DMS114 treated with DMSO at 0.1 percent for 48 hours (cell line): Measurements from ENCODE around the gene RPL13.

Source experiments
- DNase-seq: peaks from one replicate; lab custom pipeline; 2025; ENCODE audit not compliant: unreplicated experiment; lab: John Stamatoyannopoulos, UW

The RPL13 gene

GRCh38 chr16:89595330-89596060, 35.0 kb downstream of the RPL13 start:
- no peak for DNase-seq

GRCh38 chr16:89596061-89596689, 35.7 kb downstream of the RPL13 start:
- DNase-seq: no peak

- no peak for DNase-seq
Observed at GRCh38 chr16:89596957-89597649, 36.6 kb downstream of the RPL13 start.

GRCh38 chr16:89598199-89598598, 37.7 kb downstream of the RPL13 start:
- DNase-seq: no peak

- no peak for DNase-seq
Observed at GRCh38 chr16:89599451-89599858, 39.0 kb downstream of the RPL13 start.

- no peak for DNase-seq
Observed at GRCh38 chr16:89599902-89600301, 39.4 kb downstream of the RPL13 start.

GRCh38 chr16:89600427-89600826, 39.9 kb downstream of the RPL13 start:
- no peak for DNase-seq

GRCh38 chr16:89600956-89601355, 40.5 kb downstream of the RPL13 start:
- DNase-seq: no peak

- no peak for DNase-seq
Observed at GRCh38 chr16:89601906-89602272, 41.4 kb downstream of the RPL13 start.

- DNase-seq: no peak
Observed at GRCh38 chr16:89602273-89602951, 41.9 kb downstream of the RPL13 start.

- DNase-seq: no peak
Observed at GRCh38 chr16:89602952-89603590, 42.6 kb downstream of the RPL13 start.

GRCh38 chr16:89604764-89605163, 44.3 kb downstream of the RPL13 start:
- DNase-seq: no peak

- no peak for DNase-seq
Observed at GRCh38 chr16:89605186-89605970, 44.9 kb downstream of the RPL13 start.

- no peak for DNase-seq
Observed at GRCh38 chr16:89606006-89606405, 45.5 kb downstream of the RPL13 start.

GRCh38 chr16:89607453-89607852, 47.0 kb downstream of the RPL13 start:
- no peak for DNase-seq

- DNase-seq: no peak
Observed at GRCh38 chr16:89607937-89608740, 47.7 kb downstream of the RPL13 start.

- no peak for DNase-seq
Observed at GRCh38 chr16:89610108-89610453, 49.6 kb downstream of the RPL13 start.

- no peak for DNase-seq
Observed at GRCh38 chr16:89612415-89613166, 52.1 kb downstream of the RPL13 start.
